Left forelimb (tissue), 1 donor: ENCODE results near the gene LRRC2.
"Not testable (repeated sequence)": the region's sequence is repeated elsewhere in the genome, so short reads cannot be mapped to it uniquely, and the experiment has no call there.

Experiments
- DNase-seq: peaks from one replicate; pipeline ENCODE4 v3.0.0-alpha.2; 2018; ENCODE audit warnings: low spot score

Gene LRRC2

GRCh38 chr3:46527239-46527638 lies 38.9 kb downstream of the LRRC2 start:
- DNase-seq, result no peak

- DNase-seq, result no peak
Observed at GRCh38 chr3:46524832-46525231, 41.3 kb downstream of the LRRC2 start.

GRCh38 chr3:46524008-46524407 lies 42.1 kb downstream of the LRRC2 start:
- DNase-seq, result no peak

- no peak for DNase-seq
Observed at GRCh38 chr3:46523556-46523955, 42.5 kb downstream of the LRRC2 start.

GRCh38 chr3:46522201-46522600 lies 43.9 kb downstream of the LRRC2 start:
- DNase-seq, result not testable (repeated sequence)

- DNase-seq, result no peak
Observed at GRCh38 chr3:46521096-46521495, 45.0 kb downstream of the LRRC2 start.

- no peak for DNase-seq
Observed at GRCh38 chr3:46520531-46520930, 45.6 kb downstream of the LRRC2 start.

GRCh38 chr3:46519952-46520351 lies 46.1 kb downstream of the LRRC2 start:
- DNase-seq, result no peak

- no peak for DNase-seq
Observed at GRCh38 chr3:46517784-46518181, 48.3 kb downstream of the LRRC2 start.

- DNase-seq, result no peak
Observed at GRCh38 chr3:46517016-46517783, 48.9 kb downstream of the LRRC2 start.

GRCh38 chr3:46516521-46516920 lies 49.6 kb downstream of the LRRC2 start:
- DNase-seq, result no peak

GRCh38 chr3:46512191-46512749 lies 53.8 kb downstream of the LRRC2 start:
- no peak for DNase-seq

GRCh38 chr3:46509661-46510187 lies 56.4 kb downstream of the LRRC2 start:
- DNase-seq, result no peak

- DNase-seq, result no peak
Observed at GRCh38 chr3:46508850-46509591, 57.1 kb downstream of the LRRC2 start.

- DNase-seq, result no peak
Observed at GRCh38 chr3:46506526-46506925, 59.6 kb downstream of the LRRC2 start.

GRCh38 chr3:46505953-46506352 lies 60.1 kb downstream of the LRRC2 start:
- DNase-seq, result no peak

GRCh38 chr3:46504789-46505188 lies 61.3 kb downstream of the LRRC2 start:
- no peak for DNase-seq

- no peak for DNase-seq
Observed at GRCh38 chr3:46503200-46503874, 62.8 kb downstream of the LRRC2 start.

- no peak for DNase-seq
Observed at GRCh38 chr3:46501702-46502101, 64.4 kb downstream of the LRRC2 start.

GRCh38 chr3:46500656-46501635 lies 65.2 kb downstream of the LRRC2 start:
- no peak for DNase-seq

- no peak for DNase-seq
Observed at GRCh38 chr3:46498916-46499519, 67.1 kb downstream of the LRRC2 start.
